NCI-H2107 (cell line): ENCODE results near the gene SAA2.
"Not testable (repeated sequence)": the region's sequence is repeated elsewhere in the genome, so short reads cannot be mapped to it uniquely, and the experiment has no call there.

Experiments used
- DNase-seq: peaks from one replicate; lab custom pipeline; 2025; lab: John Stamatoyannopoulos, UW

The SAA2 gene

GRCh38 chr11:18247191-18247581 lies 1.3 kb downstream of the SAA2 start:
- not testable (repeated sequence) for DNase-seq

GRCh38 chr11:18246379-18247190 lies 1.9 kb downstream of the SAA2 start:
- DNase-seq = not testable (repeated sequence)

GRCh38 chr11:18245396-18245795 lies 3.1 kb downstream of the SAA2 start:
- no peak for DNase-seq

- DNase-seq = no peak
Measured at GRCh38 chr11:18243783-18244362, 4.6 kb downstream of the SAA2 start.

GRCh38 chr11:18239655-18240054 lies 8.8 kb downstream of the SAA2 start:
- DNase-seq = no peak

GRCh38 chr11:18236664-18237356 lies 11.7 kb downstream of the SAA2 start, which contains the start of gene SAA4:
SAA4 (minus strand) TSS chr11:18236802; CDS start chr11:18235926, 876 bp downstream.
- no peak for DNase-seq

- DNase-seq = no peak
Measured at GRCh38 chr11:18235394-18236334, 12.8 kb downstream of the SAA2 start.

- no peak for DNase-seq
Measured at GRCh38 chr11:18233912-18234311, 14.6 kb downstream of the SAA2 start.

GRCh38 chr11:18230859-18231258 lies 17.6 kb downstream of the SAA2 start:
- no peak for DNase-seq

GRCh38 chr11:18229501-18229900 lies 19.0 kb downstream of the SAA2 start:
- no peak for DNase-seq

- no peak for DNase-seq
Measured at GRCh38 chr11:18225913-18226312, 22.6 kb downstream of the SAA2 start.

- DNase-seq = no peak
Measured at GRCh38 chr11:18223591-18224387, 24.7 kb downstream of the SAA2 start.

- no peak for DNase-seq
Measured at GRCh38 chr11:18222814-18223421, 25.6 kb downstream of the SAA2 start.

- DNase-seq = no peak
Measured at GRCh38 chr11:18221274-18221876, 27.1 kb downstream of the SAA2 start.

- DNase-seq = no peak
Measured at GRCh38 chr11:18209058-18209457, 39.4 kb downstream of the SAA2 start.

GRCh38 chr11:18204771-18205170 lies 43.7 kb downstream of the SAA2 start:
- DNase-seq = no peak

GRCh38 chr11:18204220-18204619 lies 44.2 kb downstream of the SAA2 start:
- DNase-seq = no peak

GRCh38 chr11:18203723-18204122 lies 44.7 kb downstream of the SAA2 start:
- no peak for DNase-seq

GRCh38 chr11:18197738-18198137 lies 50.7 kb downstream of the SAA2 start:
- DNase-seq = not testable (repeated sequence)

- DNase-seq = no peak
Measured at GRCh38 chr11:18196532-18196931, 51.9 kb downstream of the SAA2 start.
